SU-DHL-6 (cell line): ENCODE measurements around the gene STK4.

ENCODE experiments used
- CTCF ChIP-seq: fragments of 200-600 bp; sonication (generic); IDR thresholded peaks from one replicate; pipeline ENCODE4 v1.5.1; 2017; ENCODE audit warnings: antibody characterized with exemption, mild to moderate bottlenecking, low read length, moderate library complexity; ENCODE audit not compliant: insufficient read depth, poor library complexity, severe bottlenecking
- EZH2phosphoT487 ChIP-seq: fragments of 200-600 bp; sonication (generic), shearing (Covaris generic); conservative IDR thresholded peaks from 2 replicates; pipeline ENCODE4 v1.6.1; 2018; ENCODE audit warnings: mild to moderate bottlenecking, antibody characterized with exemption, low read length, moderate library complexity, mixed read lengths

GRCh38 chr20:44993343-44993742, 27.0 kb downstream of the STK4 start:
- TF ChIP-seq CTCF (no peak), EZH2phosphoT487 (no peak)
